ENCODE measurements around the gene FARP1.
"Not testable (repeated sequence)": the region's sequence is repeated elsewhere in the genome, so short reads cannot be mapped to it uniquely, and the experiment has no call there.

FARP1 gene

GRCh38 chr13:98364179-98364578 lies 221.3 kb downstream of the FARP1 start:
- Histone ChIP-seq H3K36me3 (ENCODE audit: control insufficient read depth, insufficient read depth, low read length, severe bottlenecking) (no peaks in the 10 kb centered on the region), H3K9me3 (ENCODE audit: control insufficient read depth, low read length) (no peaks in the 10 kb centered on the region), H3K4me3 (ENCODE audit: low read length) (no peak overlapping the region), H3K4me1 (ENCODE audit: control insufficient read depth, insufficient read depth, low read length) (no peaks in the 10 kb centered on the region), H3K27me3 (replicated peaks; ENCODE audit: control insufficient read depth, insufficient read depth, low read length) (no peaks in the 10 kb centered on the region), H3K9ac (ENCODE audit: low read length) (no peak overlapping the region)
- no peak for DNase-seq (ENCODE audit: low read depth)

GRCh38 chr13:98364647-98365046 lies 221.8 kb downstream of the FARP1 start:
- no peak for DNase-seq (ENCODE audit: low read depth)
- Histone ChIP-seq H3K4me1 (ENCODE audit: control insufficient read depth, insufficient read depth, low read length) (no peaks in the 10 kb centered on the region), H3K4me3 (ENCODE audit: low read length) (no peak overlapping the region), H3K27me3 (replicated peaks; ENCODE audit: control insufficient read depth, insufficient read depth, low read length) (no peaks in the 10 kb centered on the region), H3K9ac (ENCODE audit: low read length) (no peak overlapping the region), H3K9me3 (ENCODE audit: control insufficient read depth, low read length) (no peaks in the 10 kb centered on the region), H3K36me3 (ENCODE audit: control insufficient read depth, insufficient read depth, low read length, severe bottlenecking) (no peaks in the 10 kb centered on the region)

- Histone ChIP-seq H3K36me3 (ENCODE audit: control insufficient read depth, insufficient read depth, low read length, severe bottlenecking) (no peaks in the 10 kb centered on the region), H3K4me1 (ENCODE audit: control insufficient read depth, insufficient read depth, low read length) (peaks cover under 1% of the 10 kb centered on the region), H3K27me3 (replicated peaks; ENCODE audit: control insufficient read depth, insufficient read depth, low read length) (no peaks in the 10 kb centered on the region), H3K9me3 (ENCODE audit: control insufficient read depth, low read length) (no peaks in the 10 kb centered on the region), H3K9ac (ENCODE audit: low read length) (no peak overlapping the region), H3K4me3 (ENCODE audit: low read length) (no peak overlapping the region)
- peak; percentile 58 for DNase-seq (ENCODE audit: low read depth)
Observed at GRCh38 chr13:98365302-98365701, 222.4 kb downstream of the FARP1 start.

- peaks cover 8% of the 10 kb centered on the region for H3K4me1 ChIP-seq (ENCODE audit: control insufficient read depth, insufficient read depth, low read length)
- no peaks in the 10 kb centered on the region for H3K9me3 ChIP-seq (ENCODE audit: control insufficient read depth, low read length)
- H3K9ac ChIP-seq (ENCODE audit: low read length), result no peak overlapping the region
- H3K36me3 ChIP-seq (ENCODE audit: control insufficient read depth, insufficient read depth, low read length, severe bottlenecking), result no peaks in the 10 kb centered on the region
- H3K27me3 ChIP-seq (replicated peaks; ENCODE audit: control insufficient read depth, insufficient read depth, low read length), result no peaks in the 10 kb centered on the region
- no peak overlapping the region for H3K4me3 ChIP-seq (ENCODE audit: low read length)
- DNase-seq (ENCODE audit: low read depth), result no peak
Observed at GRCh38 chr13:98366010-98366409, 223.1 kb downstream of the FARP1 start.

GRCh38 chr13:98366443-98366842 lies 223.5 kb downstream of the FARP1 start:
- Histone ChIP-seq H3K4me3 (ENCODE audit: low read length) (no peak overlapping the region), H3K9me3 (ENCODE audit: control insufficient read depth, low read length) (no peaks in the 10 kb centered on the region), H3K4me1 (ENCODE audit: control insufficient read depth, insufficient read depth, low read length) (peaks cover 12% of the 10 kb centered on the region), H3K36me3 (ENCODE audit: control insufficient read depth, insufficient read depth, low read length, severe bottlenecking) (no peaks in the 10 kb centered on the region), H3K27me3 (replicated peaks; ENCODE audit: control insufficient read depth, insufficient read depth, low read length) (no peaks in the 10 kb centered on the region), H3K9ac (ENCODE audit: low read length) (no peak overlapping the region)
- no peak for DNase-seq (ENCODE audit: low read depth)

GRCh38 chr13:98366959-98367358 lies 224.1 kb downstream of the FARP1 start:
- H3K9ac ChIP-seq (ENCODE audit: low read length), result no peak overlapping the region
- no peaks in the 10 kb centered on the region for H3K36me3 ChIP-seq (ENCODE audit: control insufficient read depth, insufficient read depth, low read length, severe bottlenecking)
- no peaks in the 10 kb centered on the region for H3K27me3 ChIP-seq (replicated peaks; ENCODE audit: control insufficient read depth, insufficient read depth, low read length)
- H3K4me3 ChIP-seq (ENCODE audit: low read length), result no peak overlapping the region
- no peaks in the 10 kb centered on the region for H3K9me3 ChIP-seq (ENCODE audit: control insufficient read depth, low read length)
- no peak for DNase-seq (ENCODE audit: low read depth)
- H3K4me1 ChIP-seq (ENCODE audit: control insufficient read depth, insufficient read depth, low read length), result peaks cover 15% of the 10 kb centered on the region

GRCh38 chr13:98368019-98368418 lies 225.1 kb downstream of the FARP1 start:
- Histone ChIP-seq H3K4me3 (ENCODE audit: low read length) (no peak overlapping the region), H3K4me1 (ENCODE audit: control insufficient read depth, insufficient read depth, low read length) (peaks cover 15% of the 10 kb centered on the region), H3K9me3 (ENCODE audit: control insufficient read depth, low read length) (no peaks in the 10 kb centered on the region), H3K9ac (ENCODE audit: low read length) (no peak overlapping the region), H3K36me3 (ENCODE audit: control insufficient read depth, insufficient read depth, low read length, severe bottlenecking) (no peaks in the 10 kb centered on the region), H3K27me3 (replicated peaks; ENCODE audit: control insufficient read depth, insufficient read depth, low read length) (no peaks in the 10 kb centered on the region)
- peak; percentile 39 for DNase-seq (ENCODE audit: low read depth)

GRCh38 chr13:98369520-98369919 lies 226.6 kb downstream of the FARP1 start:
- not testable (repeated sequence) for H3K36me3 ChIP-seq (ENCODE audit: control insufficient read depth, insufficient read depth, low read length, severe bottlenecking); H3K27me3 ChIP-seq (replicated peaks; ENCODE audit: control insufficient read depth, insufficient read depth, low read length)

GRCh38 chr13:98370261-98370660 lies 227.4 kb downstream of the FARP1 start:
- Histone ChIP-seq H3K36me3 (ENCODE audit: control insufficient read depth, insufficient read depth, low read length, severe bottlenecking) (no peaks in the 10 kb centered on the region), H3K4me1 (ENCODE audit: control insufficient read depth, insufficient read depth, low read length) (peaks cover 15% of the 10 kb centered on the region), H3K9me3 (ENCODE audit: control insufficient read depth, low read length) (peaks cover 4% of the 10 kb centered on the region), H3K27me3 (replicated peaks; ENCODE audit: control insufficient read depth, insufficient read depth, low read length) (no peaks in the 10 kb centered on the region), H3K9ac (ENCODE audit: low read length) (no peak overlapping the region), H3K4me3 (ENCODE audit: low read length) (no peak overlapping the region)
- no peak for DNase-seq (ENCODE audit: low read depth)

More at GRCh38 chr13:98369520-98369919, 226.6 kb downstream of the FARP1 start:
- H3K9me3 ChIP-seq (ENCODE audit: control insufficient read depth, low read length); H3K4me3 ChIP-seq (ENCODE audit: low read length); DNase-seq (ENCODE audit: low read depth); H3K9ac ChIP-seq (ENCODE audit: low read length): not testable (repeated sequence)
- H3K4me1 ChIP-seq (ENCODE audit: control insufficient read depth, insufficient read depth, low read length), result peaks cover 15% of the 10 kb centered on the region

GRCh38 chr13:98370806-98371515 lies 228.1 kb downstream of the FARP1 start:
- DNase-seq (ENCODE audit: low read depth), result peak; percentile 92
- Histone ChIP-seq H3K9ac (ENCODE audit: low read length) (no peak overlapping the region), H3K27me3 (replicated peaks; ENCODE audit: control insufficient read depth, insufficient read depth, low read length) (no peaks in the 10 kb centered on the region), H3K36me3 (ENCODE audit: control insufficient read depth, insufficient read depth, low read length, severe bottlenecking) (no peaks in the 10 kb centered on the region), H3K4me3 (ENCODE audit: low read length) (peak overlapping the region; percentile 44), H3K9me3 (ENCODE audit: control insufficient read depth, low read length) (peaks cover 4% of the 10 kb centered on the region), H3K4me1 (ENCODE audit: control insufficient read depth, insufficient read depth, low read length) (peaks cover 15% of the 10 kb centered on the region)

GRCh38 chr13:98371516-98372023 lies 228.7 kb downstream of the FARP1 start:
- Histone ChIP-seq H3K9me3 (ENCODE audit: control insufficient read depth, low read length) (peaks cover 4% of the 10 kb centered on the region), H3K36me3 (ENCODE audit: control insufficient read depth, insufficient read depth, low read length, severe bottlenecking) (no peaks in the 10 kb centered on the region), H3K27me3 (replicated peaks; ENCODE audit: control insufficient read depth, insufficient read depth, low read length) (no peaks in the 10 kb centered on the region)

GRCh38 chr13:98372876-98373275 lies 230.0 kb downstream of the FARP1 start:
- Histone ChIP-seq H3K9ac (ENCODE audit: low read length) (no peak overlapping the region), H3K27me3 (replicated peaks; ENCODE audit: control insufficient read depth, insufficient read depth, low read length) (no peaks in the 10 kb centered on the region), H3K9me3 (ENCODE audit: control insufficient read depth, low read length) (peaks cover 4% of the 10 kb centered on the region), H3K4me1 (ENCODE audit: control insufficient read depth, insufficient read depth, low read length) (peaks cover 15% of the 10 kb centered on the region), H3K36me3 (ENCODE audit: control insufficient read depth, insufficient read depth, low read length, severe bottlenecking) (no peaks in the 10 kb centered on the region), H3K4me3 (ENCODE audit: low read length) (no peak overlapping the region)
- peak; percentile 47 for DNase-seq (ENCODE audit: low read depth)

More at GRCh38 chr13:98371516-98372023, 228.7 kb downstream of the FARP1 start:
- Histone ChIP-seq H3K4me1 (ENCODE audit: control insufficient read depth, insufficient read depth, low read length) (peaks cover 15% of the 10 kb centered on the region), H3K4me3 (ENCODE audit: low read length) (peak overlapping the region; percentile 44), H3K9ac (ENCODE audit: low read length) (no peak overlapping the region)
- no peak for DNase-seq (ENCODE audit: low read depth)

Data from adipocyte (in vitro differentiated cells).